DMS153 treated with DMSO at 0.1 percent for 48 hours (cell line): ENCODE measurements around the gene PIP5K1C.
"Not testable (repeated sequence)": the region's sequence is repeated elsewhere in the genome, so short reads cannot be mapped to it uniquely, and the experiment has no call there.

Experiments
- DNase-seq: peaks from one replicate; lab custom pipeline; 2025; ENCODE audit not compliant: unreplicated experiment; lab: John Stamatoyannopoulos, UW

The PIP5K1C gene

GRCh38 chr19:3591876-3592613 lies 108.2 kb downstream of the PIP5K1C start:
- no peak for DNase-seq

- no peak for DNase-seq
These were observed 109.1 kb downstream of the PIP5K1C start for GRCh38 chr19:3590991-3591659.

- no peak for DNase-seq
These were observed 110.3 kb downstream of the PIP5K1C start for GRCh38 chr19:3589949-3590348.

- DNase-seq = no peak
These were observed 110.8 kb downstream of the PIP5K1C start for GRCh38 chr19:3589439-3589838.

- DNase-seq = no peak
These were observed 113.4 kb downstream of the PIP5K1C start for GRCh38 chr19:3586707-3587346.

GRCh38 chr19:3586127-3586626 lies 114.1 kb downstream of the PIP5K1C start:
- DNase-seq = no peak

GRCh38 chr19:3585301-3586126 lies 114.8 kb downstream of the PIP5K1C start, which contains the start of gene GIPC3:
Gene GIPC3, plus strand, starts transcription at chr19:3585478. Its CDS starts 120 bp downstream, at chr19:3585598.
- no peak for DNase-seq

- DNase-seq = not testable (repeated sequence)
These were observed 116.0 kb downstream of the PIP5K1C start for GRCh38 chr19:3584036-3584802.

GRCh38 chr19:3581792-3582191 lies 118.5 kb downstream of the PIP5K1C start:
- DNase-seq = not testable (repeated sequence)
